ENCODE measurements around the gene FBXW5.

The FBXW5 gene

DNA sequence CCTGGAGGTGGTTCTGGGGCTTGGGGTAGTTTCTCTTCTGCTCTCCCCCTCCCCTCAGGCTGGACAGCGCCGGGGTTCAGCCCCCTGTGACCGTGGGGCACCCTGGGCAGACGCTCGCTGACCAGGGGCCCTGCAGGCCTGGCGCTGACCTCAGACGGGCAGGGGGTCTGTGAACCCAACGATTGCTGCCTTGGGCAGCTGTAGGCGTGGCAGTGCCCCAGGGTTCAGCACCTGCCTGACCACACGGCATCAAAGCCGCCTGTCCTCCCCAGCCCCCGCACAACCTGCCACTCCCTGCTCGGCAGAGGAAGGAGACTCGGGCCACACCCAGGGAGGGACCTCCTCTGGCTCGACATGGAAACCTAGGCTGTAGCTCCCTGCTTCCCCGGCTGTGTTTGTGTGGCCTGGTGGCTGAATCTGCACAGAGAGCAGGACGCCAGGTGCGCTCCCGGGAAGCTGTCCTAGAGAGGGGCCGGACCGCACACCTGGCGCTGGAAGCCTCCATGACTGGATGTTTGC is 19.7 kb upstream of the FBXW5 start:
- no peaks in the 10 kb centered on the region for H3K4me1 ChIP-seq (ENCODE audit: low read length)
- no peak overlapping the region for H3K9ac ChIP-seq (ENCODE audit: low read length)
- no peaks in the 10 kb centered on the region for H3K79me2 ChIP-seq (ENCODE audit: low read length)
- no peaks in the 10 kb centered on the region for H3K36me3 ChIP-seq (replicated peaks; ENCODE audit: low read depth, low read length)
- no peaks in the 10 kb centered on the region for H3K9me3 ChIP-seq (ENCODE audit: insufficient read depth, low read length)
- TF ChIP-seq, protein P1, sequence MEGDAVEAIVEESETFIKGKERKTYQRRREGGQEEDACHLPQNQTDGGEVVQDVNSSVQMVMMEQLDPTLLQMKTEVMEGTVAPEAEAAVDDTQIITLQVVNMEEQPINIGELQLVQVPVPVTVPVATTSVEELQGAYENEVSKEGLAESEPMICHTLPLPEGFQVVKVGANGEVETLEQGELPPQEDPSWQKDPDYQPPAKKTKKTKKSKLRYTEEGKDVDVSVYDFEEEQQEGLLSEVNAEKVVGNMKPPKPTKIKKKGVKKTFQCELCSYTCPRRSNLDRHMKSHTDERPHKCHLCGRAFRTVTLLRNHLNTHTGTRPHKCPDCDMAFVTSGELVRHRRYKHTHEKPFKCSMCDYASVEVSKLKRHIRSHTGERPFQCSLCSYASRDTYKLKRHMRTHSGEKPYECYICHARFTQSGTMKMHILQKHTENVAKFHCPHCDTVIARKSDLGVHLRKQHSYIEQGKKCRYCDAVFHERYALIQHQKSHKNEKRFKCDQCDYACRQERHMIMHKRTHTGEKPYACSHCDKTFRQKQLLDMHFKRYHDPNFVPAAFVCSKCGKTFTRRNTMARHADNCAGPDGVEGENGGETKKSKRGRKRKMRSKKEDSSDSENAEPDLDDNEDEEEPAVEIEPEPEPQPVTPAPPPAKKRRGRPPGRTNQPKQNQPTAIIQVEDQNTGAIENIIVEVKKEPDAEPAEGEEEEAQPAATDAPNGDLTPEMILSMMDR (IDR thresholded peaks at IDR 0.05; ENCODE audit: low read depth, low read length), result no peak
- no peak for TF ChIP-seq EZH2phosphoT487 (IDR thresholded peaks at IDR 0.05; ENCODE audit: low read depth)
- no peak overlapping the region for H3K4me2 ChIP-seq (ENCODE audit: low read length)
- H3K27ac ChIP-seq (ENCODE audit: low read length), result no peak overlapping the region
- H4K20me1 ChIP-seq (ENCODE audit: insufficient read depth, low read length), result no peaks in the 10 kb centered on the region
- H3K4me3 ChIP-seq (ENCODE audit: low read length), result no peak overlapping the region
- H2AFZ ChIP-seq (ENCODE audit: low read depth, low read length), result no peak overlapping the region
- no peaks in the 10 kb centered on the region for H3K27me3 ChIP-seq (ENCODE audit: low read depth, low read length)

DNA sequence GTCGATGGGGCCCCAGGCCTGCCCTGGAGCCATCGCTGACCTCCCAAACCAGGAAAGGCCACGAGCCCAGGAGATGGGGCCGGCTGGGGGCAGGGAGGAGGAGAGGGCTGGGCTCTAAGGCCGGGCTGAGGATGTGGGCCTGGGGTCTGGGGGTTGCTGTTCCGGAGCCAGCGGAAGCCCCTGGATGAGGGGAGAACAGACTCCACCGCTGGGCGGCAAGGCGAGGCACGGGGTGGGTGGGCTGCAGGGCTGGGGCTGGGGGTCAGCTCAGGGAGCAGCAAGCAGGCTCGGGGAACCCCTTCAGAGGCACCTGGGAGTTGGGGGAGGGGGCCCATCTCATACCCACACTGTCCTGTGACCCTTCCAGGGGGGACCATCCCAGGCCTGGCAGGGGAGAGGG is 19.2 kb upstream of the FBXW5 start:
- Histone ChIP-seq H3K4me2 (ENCODE audit: low read length) (no peak overlapping the region), H3K27me3 (ENCODE audit: low read depth, low read length) (no peaks in the 10 kb centered on the region), H3K9ac (ENCODE audit: low read length) (no peak overlapping the region), H3K27ac (ENCODE audit: low read length) (no peak overlapping the region), H3K9me3 (ENCODE audit: insufficient read depth, low read length) (no peaks in the 10 kb centered on the region), H2AFZ (ENCODE audit: low read depth, low read length) (no peak overlapping the region), H3K36me3 (replicated peaks; ENCODE audit: low read depth, low read length) (no peaks in the 10 kb centered on the region), H3K79me2 (ENCODE audit: low read length) (no peaks in the 10 kb centered on the region), H3K4me3 (ENCODE audit: low read length) (no peak overlapping the region), H3K4me1 (ENCODE audit: low read length) (no peaks in the 10 kb centered on the region), H4K20me1 (ENCODE audit: insufficient read depth, low read length) (no peaks in the 10 kb centered on the region)
- TF ChIP-seq EZH2phosphoT487 (IDR thresholded peaks at IDR 0.05; ENCODE audit: low read depth), result no peak
- TF ChIP-seq, protein P1 (IDR thresholded peaks at IDR 0.05; ENCODE audit: low read depth, low read length), result no peak

DNA sequence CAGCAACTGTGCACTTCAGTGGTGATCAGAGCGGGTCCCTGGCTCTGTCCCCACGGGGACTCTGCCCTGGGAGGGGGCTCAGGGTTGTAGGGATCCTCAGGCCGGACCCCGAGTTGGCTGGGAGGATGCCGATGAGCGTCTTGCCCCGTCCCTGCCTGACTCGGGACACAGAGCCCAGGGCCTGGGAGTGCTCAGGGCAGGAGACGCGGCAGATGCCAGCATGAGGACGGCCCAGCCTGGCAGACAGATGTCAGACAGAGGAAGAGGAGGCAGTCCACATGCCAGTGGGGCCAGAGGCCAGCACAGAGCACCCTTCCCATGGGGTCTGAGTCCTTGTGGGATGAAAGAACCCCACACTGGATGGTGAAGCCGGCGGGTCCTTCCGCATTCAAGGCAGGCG is 18.8 kb upstream of the FBXW5 start:
- H3K4me2 ChIP-seq (ENCODE audit: low read length), result no peak overlapping the region
- no peak for TF ChIP-seq EZH2phosphoT487 (IDR thresholded peaks at IDR 0.05; ENCODE audit: low read depth)
- TF ChIP-seq, protein P1 (IDR thresholded peaks at IDR 0.05; ENCODE audit: low read depth, low read length), result no peak
- no peak overlapping the region for H3K9ac ChIP-seq (ENCODE audit: low read length)
- no peak overlapping the region for H2AFZ ChIP-seq (ENCODE audit: low read depth, low read length)
- H4K20me1 ChIP-seq (ENCODE audit: insufficient read depth, low read length), result no peaks in the 10 kb centered on the region
- H3K27me3 ChIP-seq (ENCODE audit: low read depth, low read length), result no peaks in the 10 kb centered on the region
- H3K79me2 ChIP-seq (ENCODE audit: low read length), result no peaks in the 10 kb centered on the region
- H3K27ac ChIP-seq (ENCODE audit: low read length), result no peak overlapping the region
- H3K4me3 ChIP-seq (ENCODE audit: low read length), result no peak overlapping the region
- H3K4me1 ChIP-seq (ENCODE audit: low read length), result no peaks in the 10 kb centered on the region
- H3K36me3 ChIP-seq (replicated peaks; ENCODE audit: low read depth, low read length), result no peaks in the 10 kb centered on the region
- no peaks in the 10 kb centered on the region for H3K9me3 ChIP-seq (ENCODE audit: insufficient read depth, low read length)

DNA sequence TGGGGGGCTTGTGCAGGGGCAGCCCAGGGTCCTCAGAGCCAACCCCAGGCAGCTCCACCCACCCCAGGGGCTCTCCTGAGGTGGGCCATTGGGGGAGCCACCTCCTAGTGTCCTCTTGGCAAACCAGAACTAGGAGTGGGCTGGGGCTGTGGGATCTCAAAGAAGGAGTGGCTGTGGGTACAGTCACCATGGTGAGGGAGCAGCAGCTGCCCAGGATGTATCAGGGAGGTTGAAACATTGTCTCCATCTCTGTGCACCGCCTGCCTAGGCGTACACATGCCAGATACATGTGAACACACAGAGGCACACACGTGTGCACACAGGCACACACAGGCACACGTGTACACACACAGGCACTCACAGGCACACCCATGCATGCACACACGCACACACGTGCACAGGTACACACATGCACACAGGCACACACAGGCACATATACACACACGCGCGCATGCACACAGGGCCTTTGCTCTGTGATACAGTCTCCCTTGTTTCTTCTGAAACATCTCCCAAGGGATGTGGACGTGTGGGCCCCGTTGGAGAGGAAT is 18.2 kb upstream of the FBXW5 start:
- no peaks in the 10 kb centered on the region for H3K9me3 ChIP-seq (ENCODE audit: insufficient read depth, low read length)
- H4K20me1 ChIP-seq (ENCODE audit: insufficient read depth, low read length), result no peaks in the 10 kb centered on the region
- H3K27ac ChIP-seq (ENCODE audit: low read length), result no peak overlapping the region
- no peaks in the 10 kb centered on the region for H3K4me1 ChIP-seq (ENCODE audit: low read length)
- no peaks in the 10 kb centered on the region for H3K79me2 ChIP-seq (ENCODE audit: low read length)
- no peak overlapping the region for H3K9ac ChIP-seq (ENCODE audit: low read length)
- H3K4me3 ChIP-seq (ENCODE audit: low read length), result no peak overlapping the region
- no peak overlapping the region for H2AFZ ChIP-seq (ENCODE audit: low read depth, low read length)
- no peaks in the 10 kb centered on the region for H3K36me3 ChIP-seq (replicated peaks; ENCODE audit: low read depth, low read length)
- no peak overlapping the region for H3K4me2 ChIP-seq (ENCODE audit: low read length)
- no peaks in the 10 kb centered on the region for H3K27me3 ChIP-seq (ENCODE audit: low read depth, low read length)
- no peak for TF ChIP-seq EZH2phosphoT487 (IDR thresholded peaks at IDR 0.05; ENCODE audit: low read depth)
- TF ChIP-seq, protein P1 (IDR thresholded peaks at IDR 0.05; ENCODE audit: low read depth, low read length), result no peak
